GM10847 (cell line): Measurements from ENCODE around the gene SEC14L1.

Experiments used
- POLR2A ChIP-seq: IDR thresholded peaks from 2 replicates; pipeline ENCODE4 v1.6.1; 2011; ENCODE audit not compliant: insufficient read length; ENCODE audit errors: extremely low read depth

SEC14L1 gene

DNA sequence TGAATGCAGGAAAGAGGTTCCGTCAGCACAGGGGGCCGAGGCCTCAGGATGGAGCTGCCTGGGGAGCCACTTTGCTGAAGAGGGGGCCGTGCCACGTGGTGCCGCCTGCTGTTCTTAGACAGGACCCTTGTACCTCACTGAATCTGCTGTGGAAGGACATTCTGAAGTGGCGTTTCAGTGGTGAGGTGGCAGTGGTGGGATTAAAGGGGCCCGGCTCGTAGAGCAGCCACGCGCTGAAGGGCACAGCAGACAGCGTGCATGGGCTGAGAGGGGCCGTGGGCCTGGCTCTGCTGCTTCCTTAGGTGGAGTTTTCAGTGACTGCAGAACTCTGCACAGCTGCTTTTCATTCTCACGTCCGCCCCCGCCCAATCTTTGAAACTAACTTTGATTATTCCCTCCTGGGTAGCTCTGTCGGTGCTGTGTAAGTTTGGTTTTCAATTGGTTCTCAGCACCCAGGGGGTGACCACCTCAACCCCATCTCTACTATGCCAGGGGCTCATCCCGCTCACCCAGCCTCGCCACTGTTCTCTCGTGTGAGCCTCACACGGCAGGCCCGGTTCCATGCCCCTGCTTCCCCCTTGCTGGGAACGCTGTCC lies 70.3 kb downstream of the SEC14L1 start:
- TF ChIP-seq POLR2A = no peak

- no peak for TF ChIP-seq POLR2A
Measured at GRCh38 chr17:77211681-77212080, 70.9 kb downstream of the SEC14L1 start.

DNA sequence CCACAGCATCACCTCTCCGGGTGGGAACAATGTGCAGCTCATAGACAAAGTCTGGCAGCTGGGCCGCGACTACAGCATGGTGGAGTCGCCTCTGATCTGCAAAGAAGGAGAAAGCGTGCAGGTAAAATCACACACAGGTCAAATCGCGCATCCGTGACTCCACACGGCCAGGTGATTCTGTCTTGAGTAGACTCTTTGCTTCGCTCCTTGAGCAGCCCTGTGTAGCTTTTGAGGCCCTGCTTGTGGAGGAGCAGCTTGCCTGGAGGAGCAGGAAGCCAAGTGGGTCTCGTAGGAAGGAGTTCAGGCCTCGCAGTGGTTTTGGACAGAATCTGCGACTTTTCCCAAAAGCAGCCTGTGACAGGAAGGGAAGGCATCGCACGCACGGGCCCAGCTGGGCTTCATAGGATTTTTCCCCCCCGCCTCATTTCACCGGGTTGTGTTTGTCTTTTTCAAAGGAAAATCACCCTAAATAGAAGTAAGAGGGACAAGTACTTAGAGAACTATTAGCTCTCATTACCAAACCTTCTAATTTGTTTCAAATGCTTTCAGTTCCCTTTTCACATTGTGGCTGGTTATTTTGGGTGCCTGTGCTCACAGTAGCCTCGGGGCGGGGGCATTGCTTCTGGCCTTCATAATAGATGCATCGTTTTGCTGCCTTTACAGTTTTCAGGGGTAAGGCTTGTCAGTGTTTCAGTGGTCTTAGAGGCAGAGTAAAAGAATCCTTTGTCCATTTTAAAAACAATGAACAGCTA lies 71.5 kb downstream of the SEC14L1 start:
- no peak for TF ChIP-seq POLR2A

DNA sequence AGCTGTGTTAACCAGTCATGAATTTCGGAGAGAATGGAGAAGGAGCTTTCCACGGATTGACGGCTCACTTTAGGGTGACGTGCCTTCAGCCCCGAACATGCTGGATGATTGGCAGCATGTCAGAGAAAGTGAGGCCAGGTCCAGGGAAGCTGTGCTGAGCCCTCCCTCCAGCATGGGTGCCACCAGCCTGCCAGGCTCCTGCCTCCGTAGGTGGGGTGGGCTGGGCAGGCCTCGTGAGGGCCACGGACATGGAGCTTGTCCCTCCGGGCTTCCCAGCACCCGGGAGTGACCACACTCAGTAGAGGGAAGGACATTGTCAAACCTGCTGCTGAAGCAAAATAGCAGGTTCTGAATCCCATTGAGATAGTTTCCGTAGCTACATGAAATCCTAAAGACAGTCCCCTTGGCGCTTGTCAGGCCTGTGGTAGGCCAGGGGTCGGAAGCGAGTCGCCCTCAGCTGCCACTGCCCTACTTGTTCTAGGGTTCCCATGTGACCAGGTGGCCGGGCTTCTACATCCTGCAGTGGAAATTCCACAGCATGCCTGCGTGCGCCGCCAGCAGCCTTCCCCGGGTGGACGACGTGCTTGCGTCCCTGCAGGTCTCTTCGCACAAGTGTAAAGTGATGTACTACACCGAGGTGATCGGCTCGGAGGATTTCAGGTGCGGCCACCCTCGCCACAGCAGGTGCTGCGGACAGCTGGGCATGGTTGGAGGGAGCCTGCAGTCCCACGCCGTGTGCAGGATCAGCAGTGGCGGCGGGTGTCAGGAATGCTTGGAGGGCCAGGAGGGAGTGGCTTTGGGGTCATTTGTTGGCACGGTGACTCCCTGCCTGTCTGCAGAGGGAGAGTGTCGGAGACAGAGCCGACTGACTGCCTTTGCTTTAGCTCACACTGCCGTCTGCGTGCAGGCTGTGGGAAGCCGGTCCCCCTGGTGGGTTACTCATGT lies 72.3 kb downstream of the SEC14L1 start:
- TF ChIP-seq POLR2A = no peak

DNA sequence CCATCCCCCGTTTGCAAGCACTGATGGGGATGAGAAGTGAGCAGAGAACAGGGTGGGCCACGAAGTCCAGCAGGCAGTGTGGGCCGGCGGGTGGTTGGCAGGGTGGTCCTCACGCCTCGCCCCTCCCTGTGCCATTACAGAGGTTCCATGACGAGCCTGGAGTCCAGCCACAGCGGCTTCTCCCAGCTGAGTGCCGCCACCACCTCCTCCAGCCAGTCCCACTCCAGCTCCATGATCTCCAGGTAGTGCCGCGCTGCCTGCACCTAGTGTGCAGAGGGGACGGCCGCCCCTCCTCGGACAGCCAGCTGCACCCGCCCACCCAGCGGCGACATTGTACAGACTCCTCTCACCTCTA lies 73.0 kb downstream of the SEC14L1 start:
- no peak for TF ChIP-seq POLR2A

DNA sequence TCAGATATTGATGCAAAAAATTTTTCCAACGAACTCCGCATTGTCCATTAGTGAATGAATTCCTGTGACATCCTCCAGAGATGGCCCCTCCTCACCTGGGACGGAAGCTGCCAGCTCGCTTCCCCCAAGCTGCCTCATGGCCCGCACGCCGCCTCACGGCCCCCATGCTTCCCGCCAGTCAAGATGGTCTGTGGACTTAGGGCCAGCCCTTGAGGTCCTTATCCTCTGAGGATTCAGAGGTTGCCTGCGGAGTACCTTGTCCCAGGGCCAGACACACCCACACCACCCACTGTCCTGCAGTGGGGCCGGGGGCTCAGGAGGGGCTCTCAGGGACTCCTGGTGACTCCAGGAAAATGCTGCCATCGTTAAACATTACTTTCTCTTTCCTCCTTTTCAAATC lies 73.6 kb downstream of the SEC14L1 start:
- no peak for TF ChIP-seq POLR2A

DNA sequence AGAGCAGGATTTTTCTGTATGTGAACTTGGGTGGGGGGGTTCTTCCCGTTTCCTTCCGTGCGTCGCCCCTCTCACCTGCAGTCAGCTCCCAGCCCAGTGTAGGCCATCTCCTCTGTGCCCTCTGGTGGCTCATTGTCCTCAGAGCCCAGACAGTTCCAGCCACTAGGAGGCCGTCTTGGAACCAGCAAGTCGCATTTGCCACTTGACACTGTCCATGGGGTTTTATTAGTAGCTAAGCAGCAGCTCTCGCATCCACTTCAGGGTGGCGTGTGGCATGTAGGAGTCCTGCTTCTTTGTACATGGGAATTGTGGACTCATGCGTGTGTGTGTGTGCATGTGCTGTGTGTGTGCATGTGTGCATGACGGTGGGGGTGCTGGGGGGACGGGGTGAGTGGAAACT lies 74.0 kb downstream of the SEC14L1 start:
- no peak for TF ChIP-seq POLR2A

GRCh38 chr17:77215281-77215680 lies 74.5 kb downstream of the SEC14L1 start:
- no peak for TF ChIP-seq POLR2A

DNA sequence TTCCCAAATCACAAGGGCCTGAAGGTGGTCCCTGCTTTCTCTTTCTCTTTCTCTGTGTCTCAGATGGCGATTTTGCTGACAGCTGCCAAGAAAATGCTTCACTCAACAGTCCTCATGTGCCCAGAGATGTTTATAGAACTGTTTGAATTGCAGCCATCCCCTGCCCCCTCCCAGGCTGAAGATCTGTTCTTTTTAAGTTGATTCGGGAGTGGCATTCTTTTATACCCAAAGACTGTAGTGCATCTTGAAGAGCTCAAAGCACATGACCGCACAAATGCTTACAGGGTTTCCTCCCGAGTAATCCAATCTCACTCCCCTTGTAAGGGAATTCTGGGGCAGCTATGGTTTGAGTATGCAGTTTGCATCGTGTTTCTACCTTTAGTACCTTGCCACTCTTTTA lies 75.7 kb downstream of the SEC14L1 start:
- TF ChIP-seq POLR2A = no peak

DNA sequence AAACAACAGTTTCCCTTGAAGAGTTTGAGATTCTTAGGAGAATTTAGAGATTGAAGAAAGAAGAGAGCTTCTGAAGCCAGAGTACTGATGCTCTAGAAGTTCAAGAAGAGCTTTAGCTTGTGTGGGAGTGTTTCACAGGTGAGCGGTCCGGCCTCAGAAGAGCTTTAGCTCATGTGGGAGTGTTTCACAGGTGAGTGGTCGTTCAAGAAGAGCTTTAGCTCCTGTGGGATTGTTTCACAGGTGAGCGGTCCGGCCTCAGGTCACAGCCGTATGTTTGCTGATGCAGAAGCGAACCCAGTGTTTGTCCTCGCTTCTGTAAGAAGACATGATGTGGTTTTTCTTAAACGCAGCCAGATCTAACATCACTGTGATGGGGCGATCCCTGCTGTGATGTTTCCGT lies 76.4 kb downstream of the SEC14L1 start:
- no peak for TF ChIP-seq POLR2A

DNA sequence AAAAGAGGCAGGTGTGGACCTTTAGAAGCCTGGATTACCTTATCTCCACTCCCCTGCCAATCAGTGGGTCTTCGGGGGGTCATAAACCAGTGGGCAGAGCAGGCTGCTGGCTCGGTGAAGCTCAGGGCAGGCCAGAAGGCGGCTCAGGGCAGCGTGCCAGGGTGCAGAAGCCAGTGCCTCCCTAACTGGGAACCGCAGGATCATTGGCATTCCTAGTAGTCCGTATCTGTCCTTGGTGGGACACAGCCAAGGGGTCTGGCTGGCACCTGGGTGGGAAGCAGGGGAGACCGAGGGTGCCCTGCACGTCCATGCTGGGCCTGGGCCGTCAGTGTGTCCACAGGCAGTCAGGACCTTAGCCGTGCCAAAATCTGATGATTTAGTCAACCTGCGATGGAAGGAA lies 76.8 kb downstream of the SEC14L1 start:
- TF ChIP-seq POLR2A = no peak

- no peak for TF ChIP-seq POLR2A
Measured at GRCh38 chr17:77218902-77219301, 78.1 kb downstream of the SEC14L1 start.

DNA sequence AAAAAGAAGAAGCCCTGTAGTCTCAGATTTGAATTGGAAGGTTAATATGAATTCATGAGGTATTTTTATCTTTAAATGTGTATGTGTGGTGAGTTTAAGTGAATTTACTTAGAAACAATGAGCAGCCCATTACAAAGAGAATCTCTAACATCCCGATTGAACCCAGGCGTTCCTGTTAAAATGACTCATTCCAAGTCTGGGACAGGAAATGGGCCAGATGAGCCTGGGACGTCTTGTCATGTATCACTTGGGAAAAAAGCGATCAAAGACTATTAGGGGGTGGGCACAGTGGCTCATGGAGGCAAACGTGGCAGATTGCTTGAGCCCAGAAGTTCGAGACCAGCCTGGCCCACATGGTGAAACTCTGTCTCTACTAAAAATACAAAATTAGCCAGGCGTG lies 81.6 kb downstream of the SEC14L1 start:
- TF ChIP-seq POLR2A = no peak

GRCh38 chr17:77223642-77224420 lies 83.1 kb downstream of the SEC14L1 start:
- no peak for TF ChIP-seq POLR2A

GRCh38 chr17:77225265-77225664 lies 84.5 kb downstream of the SEC14L1 start:
- TF ChIP-seq POLR2A = no peak
